Osteoblast (primary cell): ENCODE results near the gene DEDD. TPM values are rescaled to one million over a fixed set of nuclear protein-coding genes. Genes with fewer than 3 reads are reported as not detected.

ENCODE experiments used
- DNase-seq: peaks from one replicate; pipeline ENCODE4 v3.0.0; 2011; ENCODE audit warnings: low spot score, mixed read lengths; ENCODE audit not compliant: insufficient read length; ENCODE audit errors: missing footprints
- H2AFZ ChIP-seq: 2 replicates; pipeline ENCODE4 v1.6.0; 2011; ENCODE audit warnings: mild to moderate bottlenecking, low read length
- H3K27ac ChIP-seq: 2 replicates; pipeline ENCODE4 v1.5.1; 2011; ENCODE audit warnings: mild to moderate bottlenecking, low read depth, low read length, moderate library complexity
- H3K27me3 ChIP-seq: 2 replicates; pipeline ENCODE4 v1.6.0; 2012; ENCODE audit warnings: mild to moderate bottlenecking, control low read depth, inconsistent platforms, low read length, moderate library complexity; ENCODE audit not compliant: insufficient read depth
- H3K36me3 ChIP-seq: 2 replicates; pipeline ENCODE4 v1.5.1; 2011; ENCODE audit warnings: mild to moderate bottlenecking, low read length, control low read depth, moderate library complexity; ENCODE audit not compliant: insufficient read depth
- H3K4me1 ChIP-seq: 2 replicates; pipeline ENCODE4 v1.5.1; 2011; ENCODE audit warnings: mild to moderate bottlenecking, low read length, control low read depth, moderate library complexity; ENCODE audit not compliant: insufficient read depth
- H3K4me2 ChIP-seq: 2 replicates; pipeline ENCODE4 v1.6.0; 2011; ENCODE audit warnings: mild to moderate bottlenecking, low read length; ENCODE audit not compliant: insufficient read depth
- H3K4me3 ChIP-seq: fragments of 200-600 bp; sonication (generic); 3 replicates; pipeline ENCODE4 v1.5.1; 2012; ENCODE audit warnings: mild to moderate bottlenecking, low read length, inconsistent platforms; ENCODE audit not compliant: insufficient read depth
- H3K79me2 ChIP-seq: 2 replicates; pipeline ENCODE4 v1.6.0; 2012; ENCODE audit warnings: mild to moderate bottlenecking, low read length, control low read depth, inconsistent platforms; ENCODE audit not compliant: insufficient read depth
- H3K9me3 ChIP-seq: 2 replicates; pipeline ENCODE4 v1.5.1; 2011; ENCODE audit warnings: low read depth, low read length, control low read depth
- H4K20me1 ChIP-seq: 2 replicates; pipeline ENCODE4 v1.6.0; 2012; ENCODE audit warnings: mild to moderate bottlenecking, low read length, control low read depth; ENCODE audit not compliant: insufficient read depth
- total RNA-seq: library from RNA; depleted of rRNA; stranded (reverse); fragments of >200 nt; gene quantifications from 2 replicates; pipeline ENCODE4 v1.2.3, GENCODE V29; 2012
- TF ChIP-seq, protein P1 (sequence below): IDR thresholded peaks from 2 replicates; pipeline ENCODE4 v1.5.1; 2011; ENCODE audit warnings: mild to moderate bottlenecking, low read depth, low read length, moderate library complexity; ENCODE audit errors: extremely low read depth

Gene DEDD
- 36.6 and 41.0 TPM in 2 replicates for total RNA-seq

GRCh38 chr1:161132410-161133219 is at the start of gene DEDD:
TSS of gene DEDD (minus strand) at chr1:161132667. CDS start at chr1:161124462, 8,205 bp downstream.
- TF ChIP-seq, protein P1, sequence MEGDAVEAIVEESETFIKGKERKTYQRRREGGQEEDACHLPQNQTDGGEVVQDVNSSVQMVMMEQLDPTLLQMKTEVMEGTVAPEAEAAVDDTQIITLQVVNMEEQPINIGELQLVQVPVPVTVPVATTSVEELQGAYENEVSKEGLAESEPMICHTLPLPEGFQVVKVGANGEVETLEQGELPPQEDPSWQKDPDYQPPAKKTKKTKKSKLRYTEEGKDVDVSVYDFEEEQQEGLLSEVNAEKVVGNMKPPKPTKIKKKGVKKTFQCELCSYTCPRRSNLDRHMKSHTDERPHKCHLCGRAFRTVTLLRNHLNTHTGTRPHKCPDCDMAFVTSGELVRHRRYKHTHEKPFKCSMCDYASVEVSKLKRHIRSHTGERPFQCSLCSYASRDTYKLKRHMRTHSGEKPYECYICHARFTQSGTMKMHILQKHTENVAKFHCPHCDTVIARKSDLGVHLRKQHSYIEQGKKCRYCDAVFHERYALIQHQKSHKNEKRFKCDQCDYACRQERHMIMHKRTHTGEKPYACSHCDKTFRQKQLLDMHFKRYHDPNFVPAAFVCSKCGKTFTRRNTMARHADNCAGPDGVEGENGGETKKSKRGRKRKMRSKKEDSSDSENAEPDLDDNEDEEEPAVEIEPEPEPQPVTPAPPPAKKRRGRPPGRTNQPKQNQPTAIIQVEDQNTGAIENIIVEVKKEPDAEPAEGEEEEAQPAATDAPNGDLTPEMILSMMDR, result no peak
- peak; percentile 97 for DNase-seq
- Histone ChIP-seq H3K9me3 (no peaks in the 10 kb centered on the region), H3K79me2 (peaks cover 73% of the 10 kb centered on the region), H3K4me1 (peaks cover 20% of the 10 kb centered on the region), H3K36me3 (peaks cover 17% of the 10 kb centered on the region), H3K27me3 (no peaks in the 10 kb centered on the region), H3K27ac (peak within 1 kb of the TSS; percentile 96), H2AFZ (peak within 1 kb of the TSS; percentile 100), H4K20me1 (peaks cover 11% of the 10 kb centered on the region), H3K4me3 (peak within 1 kb of the TSS; percentile 100), H3K4me2 (peak within 1 kb of the TSS; percentile 99)

- H3K27ac ChIP-seq, result no peak overlapping the region
Observed at GRCh38 chr1:161182214-161182613, 49.7 kb upstream of the DEDD start.

GRCh38 chr1:161180639-161181038 is 48.2 kb upstream of the DEDD start:
- H3K36me3 ChIP-seq, result peaks cover 3% of the 10 kb centered on the region
- peaks cover 25% of the 10 kb centered on the region for H3K4me1 ChIP-seq
- H3K27ac ChIP-seq, result no peak overlapping the region
- no peak for DNase-seq
- no peaks in the 10 kb centered on the region for H3K9me3 ChIP-seq
- no peak overlapping the region for H3K4me3 ChIP-seq
- no peak overlapping the region for H3K4me2 ChIP-seq
- TF ChIP-seq, protein P1, result peak; percentile 46
- H3K27me3 ChIP-seq, result no peaks in the 10 kb centered on the region
- H2AFZ ChIP-seq, result no peak overlapping the region
- peaks cover 16% of the 10 kb centered on the region for H3K79me2 ChIP-seq
- peaks cover 3% of the 10 kb centered on the region for H4K20me1 ChIP-seq

More at GRCh38 chr1:161182214-161182613, 49.7 kb upstream of the DEDD start:
- no peaks in the 10 kb centered on the region for H3K27me3 ChIP-seq
- no peak overlapping the region for H3K4me3 ChIP-seq
- TF ChIP-seq, protein P1, result no peak
- no peak overlapping the region for H3K4me2 ChIP-seq
- no peaks in the 10 kb centered on the region for H3K36me3 ChIP-seq
- no peaks in the 10 kb centered on the region for H4K20me1 ChIP-seq
- peaks cover 1% of the 10 kb centered on the region for H3K79me2 ChIP-seq
- H3K4me1 ChIP-seq, result peaks cover 21% of the 10 kb centered on the region
- H2AFZ ChIP-seq, result peak overlapping the region; percentile 53
- no peaks in the 10 kb centered on the region for H3K9me3 ChIP-seq
- no peak for DNase-seq

GRCh38 chr1:161179698-161180097 is 47.2 kb upstream of the DEDD start:
- H3K27ac ChIP-seq, result no peak overlapping the region
- no peak overlapping the region for H2AFZ ChIP-seq
- peaks cover 12% of the 10 kb centered on the region for H3K36me3 ChIP-seq
- TF ChIP-seq, protein P1, result no peak
- peaks cover 3% of the 10 kb centered on the region for H4K20me1 ChIP-seq
- peaks cover 17% of the 10 kb centered on the region for H3K4me1 ChIP-seq
- H3K4me3 ChIP-seq, result no peak overlapping the region
- no peak for DNase-seq
- H3K9me3 ChIP-seq, result no peaks in the 10 kb centered on the region
- no peak overlapping the region for H3K4me2 ChIP-seq
- H3K79me2 ChIP-seq, result peaks cover 16% of the 10 kb centered on the region
- H3K27me3 ChIP-seq, result no peaks in the 10 kb centered on the region
